Measurements from ENCODE around the gene CHKA.

The CHKA gene

GRCh38 chr11:68142441-68143309, 21.5 kb upstream of the CHKA start:
- DNase-seq = no peak

- peak; percentile 66 for DNase-seq
Observed at GRCh38 chr11:68142028-68142412, 20.8 kb upstream of the CHKA start.

- no peak for DNase-seq
Observed at GRCh38 chr11:68141246-68142027, 20.2 kb upstream of the CHKA start.

GRCh38 chr11:68140496-68141245, 19.5 kb upstream of the CHKA start:
- DNase-seq = no peak

GRCh38 chr11:68138237-68138636, 17.0 kb upstream of the CHKA start:
- no peak for DNase-seq

GRCh38 chr11:68137833-68138232, 16.6 kb upstream of the CHKA start:
- peak; percentile 53 for DNase-seq

GRCh38 chr11:68136866-68137265, 15.7 kb upstream of the CHKA start:
- no peak for DNase-seq

GRCh38 chr11:68135161-68135560, 14.0 kb upstream of the CHKA start:
- no peak for DNase-seq

GRCh38 chr11:68133761-68134160, 12.6 kb upstream of the CHKA start:
- no peak for DNase-seq

- no peak for DNase-seq
Observed at GRCh38 chr11:68130121-68130520, 8.9 kb upstream of the CHKA start.

GRCh38 chr11:68128682-68129327, 7.6 kb upstream of the CHKA start:
- no peak for DNase-seq

GRCh38 chr11:68127714-68128681, 6.8 kb upstream of the CHKA start:
- no peak for DNase-seq

- no peak for DNase-seq
Observed at GRCh38 chr11:68125164-68125563, 4.0 kb upstream of the CHKA start.

GRCh38 chr11:68122936-68123539, 1.9 kb upstream of the CHKA start:
- DNase-seq = no peak

- DNase-seq = peak; percentile 13
Observed at GRCh38 chr11:68120273-68121066, 718 bp downstream of the CHKA start.

GRCh38 chr11:68118706-68119448, 2.3 kb downstream of the CHKA start:
- peak; percentile 36 for DNase-seq

- no peak for DNase-seq
Observed at GRCh38 chr11:68117853-68118470, 3.2 kb downstream of the CHKA start.

GRCh38 chr11:68116974-68117373, 4.2 kb downstream of the CHKA start:
- DNase-seq = no peak

GRCh38 chr11:68116126-68116525, 5.1 kb downstream of the CHKA start:
- no peak for DNase-seq
